Epithelial cell of umbilical artery (primary cell): ENCODE data around the gene ACTA2. TPM values are rescaled to one million over a fixed set of nuclear protein-coding genes. Genes with fewer than 3 reads are reported as not detected.

ENCODE experiments used
- total RNA-seq: library from RNA; depleted of rRNA; stranded (reverse); fragments of >200 nt; gene quantifications from 2 replicates; pipeline ENCODE4 v1.2.3, GENCODE V29; 2014

Gene ACTA2
- total RNA-seq: 7.1 and 14.0 TPM in 2 replicates

DNA sequence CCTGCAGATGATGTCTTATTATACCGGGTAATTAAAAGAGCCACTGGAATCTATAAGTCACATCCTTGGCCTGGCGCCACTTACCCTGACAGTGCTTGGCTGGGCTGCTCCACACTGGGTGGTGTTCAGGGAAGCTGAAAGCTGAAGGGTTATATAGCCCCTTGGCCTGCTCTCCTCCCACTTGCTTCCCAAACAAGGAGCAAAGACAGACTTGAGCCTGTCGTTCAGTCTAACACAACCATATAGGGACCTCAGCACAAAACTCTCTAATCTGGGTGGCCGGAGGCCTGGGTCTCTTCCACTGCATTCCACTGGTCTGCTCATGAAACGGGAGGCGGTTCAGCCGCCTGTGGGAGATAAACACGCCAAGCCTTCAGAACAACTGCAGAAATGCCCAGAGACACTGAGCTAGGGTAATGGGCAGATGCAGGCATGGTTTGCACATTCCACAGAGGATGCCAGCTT lies at the start of gene ACTA2:
ACTA2 (minus strand) TSS at position 127 of the 465 bp plus-strand sequence. CDS start 3,843 bp downstream, outside the sequence.

DNA sequence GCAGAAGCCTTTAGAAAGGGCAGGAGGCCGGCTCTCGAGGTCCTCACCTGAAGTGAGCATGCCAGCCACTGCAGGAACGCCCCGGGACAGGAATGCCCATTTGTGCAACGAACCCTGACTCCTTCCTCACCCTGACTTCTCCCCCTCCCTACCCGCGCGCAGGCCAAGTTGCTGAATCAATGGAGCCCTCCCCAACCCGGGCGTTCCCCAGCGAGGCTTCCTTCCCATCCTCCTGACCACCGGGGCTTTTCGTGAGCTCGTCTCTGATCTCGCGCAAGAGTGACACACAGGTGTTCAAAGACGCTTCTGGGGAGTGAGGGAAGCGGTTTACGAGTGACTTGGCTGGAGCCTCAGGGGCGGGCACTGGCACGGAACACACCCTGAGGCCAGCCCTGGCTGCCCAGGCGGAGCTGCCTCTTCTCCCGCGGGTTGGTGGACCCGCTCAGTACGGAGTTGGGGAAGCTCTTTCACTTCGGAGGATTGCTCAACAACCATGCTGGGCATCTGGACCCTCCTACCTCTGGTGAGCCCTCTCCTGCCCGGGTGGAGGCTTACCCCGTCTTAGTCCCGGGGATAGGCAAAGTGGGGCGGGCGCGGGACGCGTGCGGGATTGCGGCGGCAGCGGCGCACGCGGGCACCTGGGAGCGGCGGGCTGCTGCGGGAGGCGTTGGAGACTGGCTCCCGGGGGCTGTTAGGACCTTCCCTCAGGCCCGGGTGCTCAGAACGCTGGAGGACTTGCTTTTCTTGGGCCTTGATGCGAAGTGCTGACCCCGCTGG lies 38.0 kb upstream of the ACTA2 start, which contains the start of gene FAS:
FAS (plus strand) TSS at position 415 of the 777 bp plus-strand sequence; CDS start at position 494, 79 bp downstream.

Other genes starting within 250 kb of the ACTA2 start
- not detected in 2 replicates for gene LIPK, start 246.5 kb downstream of the ACTA2 start, total RNA-seq
- not detected in 2 replicates for gene LIPN, start 192.8 kb downstream of the ACTA2 start, total RNA-seq
- not detected in 2 replicates for gene LIPM, start 150.0 kb downstream of the ACTA2 start, total RNA-seq
- gene ANKRD22, start 100.9 kb downstream of the ACTA2 start, total RNA-seq: not detected in 2 replicates
- under 0.01 and 0.61 TPM in 2 replicates for gene STAMBPL1, start 72.5 kb downstream of the ACTA2 start, total RNA-seq
- 6.2 and 10.9 TPM in 2 replicates for gene FAS, start 38.0 kb upstream of the ACTA2 start, total RNA-seq